ENCODE measurements around the gene SEPTIN2. TPM values are rescaled to one million over a fixed set of nuclear protein-coding genes. Genes with fewer than 3 reads are reported as not detected.

Gene SEPTIN2
- total and polyA plus RNA-seq, 2 donors (not counting 3 experiments of a cell fraction or from before 2014, with no cell fraction given), result 427 to 512 TPM

DNA sequence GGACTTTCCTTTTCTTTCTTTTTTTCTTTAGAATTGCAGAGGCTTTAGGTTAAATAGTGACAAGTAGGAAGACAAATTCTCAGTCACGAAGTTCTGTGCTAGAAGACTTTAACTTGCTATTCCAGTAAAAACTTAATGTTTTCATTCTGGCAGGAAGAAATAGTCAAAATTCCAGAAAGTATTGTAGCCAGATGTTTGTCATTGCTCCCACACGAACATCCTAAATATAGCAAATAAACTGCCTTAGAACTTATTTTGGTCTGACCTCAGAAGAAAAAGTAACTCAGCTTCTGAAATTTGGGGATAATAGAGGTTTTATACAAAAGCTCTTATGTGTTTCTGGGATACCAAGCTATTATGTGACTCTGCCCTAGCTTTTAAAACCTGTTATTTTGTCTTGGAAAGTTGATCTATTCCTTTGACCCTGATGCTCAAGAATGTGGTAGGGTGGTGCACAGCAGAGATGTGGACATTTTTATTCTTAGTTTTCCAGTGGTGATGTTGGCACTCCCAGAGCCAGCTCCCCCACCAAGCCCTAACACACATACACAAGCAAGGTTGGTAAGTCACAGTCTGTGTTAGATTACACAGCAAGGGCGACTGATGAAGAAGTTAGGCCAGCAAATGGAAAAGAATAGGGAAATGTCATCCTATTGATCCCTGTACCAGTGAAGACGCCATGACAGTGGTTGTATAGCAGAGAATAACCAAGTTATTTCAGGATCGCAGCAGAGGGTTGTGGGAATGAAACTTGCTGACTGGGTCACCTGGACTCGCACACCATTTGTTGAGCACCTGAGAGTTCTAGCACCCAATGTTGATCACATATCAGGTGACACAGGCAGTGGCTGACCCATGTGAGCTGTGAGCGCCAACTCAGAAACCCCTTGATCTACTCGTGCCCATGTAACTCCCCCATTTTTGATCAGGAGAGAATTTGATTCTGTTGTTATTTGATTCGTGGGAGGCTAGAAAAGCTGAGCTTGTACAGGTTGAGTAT, 64.1 kb downstream of the SEPTIN2 start:
- dilution Hi-C loops (cut with MboI; ENCODE audit: extremely low pct_ligation_motif_present, low sequenced_read_pairs), result no loop called here
- Histone ChIP-seq H3K4me2 (ENCODE audit: insufficient read depth, low read length) (no peak overlapping the region), H3K27me3 (ENCODE audit: control insufficient read depth in 2 of 2, insufficient read depth in 2 of 2, low read length in 2 of 2) (no peaks in the 10 kb centered on the region), H2AFZ (ENCODE audit: low read depth, low read length) (no peak overlapping the region), H4K20me1 (replicated peaks; ENCODE audit: control insufficient read depth, extremely low read depth, insufficient read depth, low read length) (no peaks in the 10 kb centered on the region), H3K9ac (replicated peaks; ENCODE audit: extremely low read depth, insufficient read depth, low read length) (no peak overlapping the region), H3K4me1 (ENCODE audit: control insufficient read depth, extremely low read depth, insufficient read depth, low read length) (peaks cover 9% of the 10 kb centered on the region), H3K9me3 (replicated peaks; ENCODE audit: control insufficient read depth, insufficient read depth, low read length) (no peaks in the 10 kb centered on the region), H3K4me3 (replicated peaks in 1 of 3; ENCODE audit: insufficient read depth in 1 of 3, low read depth in 1 of 3, low read length in 3 of 3) (no peak overlapping the region), H3K79me2 (ENCODE audit: control insufficient read depth, insufficient read depth, low read length) (peaks cover 25% of the 10 kb centered on the region), H3K27ac (ENCODE audit: insufficient read depth, low read depth, low read length) (no peak overlapping the region), H3K36me3 (ENCODE audit: control insufficient read depth in 2 of 2, extremely low read depth in 1 of 2, insufficient read depth in 2 of 2, low read length in 2 of 2) (peaks cover 2 to 3% of the 10 kb centered on the region in 2 experiments), H3K9me1 (replicated peaks; ENCODE audit: control insufficient read depth, extremely low read depth, insufficient read depth, low read length) (no peaks in the 10 kb centered on the region)
- ChIA-PET CTCF (interaction anchor here (0.7 to 2.3 kb wide), 4 partner anchors 10 to 280 kb away, joined by 3 to 7 read pairs (median 3); no protein-coding TSS in a partner anchor), POLR2A (no interaction called here)
- BruUV-seq (replicated peaks), result no TSS peak
- DNase-seq (ENCODE audit: low read depth, low spot score), result no peak
- no peak for TF ChIP-seq EZH2 (IDR thresholded peaks at IDR 0.05; ENCODE audit: borderline replicate concordance, low read depth, low read length, severe bottlenecking)
- no peak for TF ChIP-seq GATA2 (IDR thresholded peaks at IDR 0.05; ENCODE audit: insufficient read depth, insufficient read length, low read depth, low read length)
- TF ChIP-seq CTCF (IDR thresholded peaks at IDR 0.05; ENCODE audit: extremely low read depth in 1 of 2, insufficient read depth in 1 of 2, low read depth in 1 of 2, low read length in 2 of 2), result no peak
- TF ChIP-seq FOS (IDR thresholded peaks at IDR 0.05; ENCODE audit: borderline replicate concordance, insufficient read depth, low read length), result no peak
- TF ChIP-seq POLR2AphosphoS5 (IDR thresholded peaks at IDR 0.05; ENCODE audit: insufficient read depth, low read depth, low read length), result no peak
- no peak for TF ChIP-seq JUN (IDR thresholded peaks at IDR 0.05; ENCODE audit: borderline replicate concordance, insufficient read depth, insufficient read length, low read depth)
- TF ChIP-seq, protein P1, sequence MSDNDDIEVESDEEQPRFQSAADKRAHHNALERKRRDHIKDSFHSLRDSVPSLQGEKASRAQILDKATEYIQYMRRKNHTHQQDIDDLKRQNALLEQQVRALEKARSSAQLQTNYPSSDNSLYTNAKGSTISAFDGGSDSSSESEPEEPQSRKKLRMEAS (IDR thresholded peaks at IDR 0.05; ENCODE audit: insufficient read depth, insufficient read length), result no peak
- no peak for TF ChIP-seq POLR2A (IDR thresholded peaks at IDR 0.05; ENCODE audit: low read depth, low read length)
- TF ChIP-seq MYC (IDR thresholded peaks at IDR 0.05; ENCODE audit: low read depth, low read length), result no peak
- intact Hi-C loops (cut with micrococcal nuclease), result loop anchor here (5.0 kb wide), 1 partner anchor 78 kb away; no protein-coding TSS in a partner anchor
- FAIRE-seq, result no peak
